ENCODE measurements around the gene RBM38.

The RBM38 gene

DNA sequence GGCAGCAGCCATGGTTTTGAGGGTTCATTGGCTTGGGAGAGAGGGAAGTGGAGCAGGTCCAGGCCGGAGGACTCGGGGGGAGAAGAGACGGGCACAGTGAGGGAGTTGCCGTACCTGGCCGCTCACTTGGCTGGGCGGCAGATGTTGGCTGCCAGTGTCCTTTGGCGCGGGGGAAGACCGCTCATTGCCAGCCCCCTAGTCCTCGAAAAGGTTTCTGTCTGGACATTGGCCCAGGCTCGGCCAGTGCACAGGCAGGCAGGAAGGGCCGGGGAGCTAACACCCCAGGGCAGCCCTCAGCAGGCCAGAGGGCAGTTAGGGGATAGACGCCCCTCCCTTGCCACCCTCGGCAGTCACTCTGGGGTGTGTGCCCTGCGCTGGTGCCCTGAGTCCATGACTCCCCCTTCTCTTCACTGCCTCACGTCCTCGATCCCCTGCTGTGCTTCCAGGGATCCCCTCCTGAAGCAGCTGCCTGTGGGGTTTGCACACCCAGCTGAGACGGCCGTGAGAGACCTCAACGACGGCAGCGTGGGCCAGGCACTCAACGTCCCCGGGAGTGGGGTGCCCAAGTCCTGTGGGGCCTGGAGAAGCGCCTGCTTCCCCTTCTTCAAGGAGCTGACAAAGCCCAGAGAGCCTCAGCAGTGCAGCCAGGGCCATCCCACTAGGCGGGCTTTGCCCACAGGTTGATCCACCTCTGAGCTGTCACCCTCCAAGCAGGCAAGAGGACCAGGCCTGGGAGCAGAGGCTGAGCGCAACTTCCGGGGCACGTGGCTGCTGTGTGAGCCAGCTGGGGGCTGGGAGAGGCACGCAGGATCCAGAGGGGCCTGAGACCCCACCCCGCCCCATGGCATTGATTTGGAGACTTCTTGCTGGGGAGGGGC is 20.4 kb downstream of the RBM38 start:
- H2AFZ ChIP-seq (ENCODE audit: low read length): no peak overlapping the region
- H3K36me3 ChIP-seq (ENCODE audit: insufficient read depth, low read length): peaks cover 40% of the 10 kb centered on the region; the same call in 1 of the 2 replicates
- no peaks in the 10 kb centered on the region for H3K4me1 ChIP-seq (ENCODE audit: insufficient read depth, low read length, poor library complexity, severe bottlenecking)
- H3K4me2 ChIP-seq (ENCODE audit: low read depth, low read length, poor library complexity, severe bottlenecking): no peak overlapping the region
- H3K9ac ChIP-seq (ENCODE audit: low read depth, low read length, poor library complexity, severe bottlenecking): no peak overlapping the region
- H3K9me3 ChIP-seq (ENCODE audit: insufficient read depth, low read depth, low read length): no peaks in the 10 kb centered on the region
- peaks cover 5% of the 10 kb centered on the region for H4K20me1 ChIP-seq (ENCODE audit: insufficient read depth, low read length, poor library complexity, severe bottlenecking)
- H3K4me3 ChIP-seq (ENCODE audit: low read length, poor library complexity, severe bottlenecking): no peak overlapping the region
- no peak for TF ChIP-seq CTCF (conservative IDR thresholded peaks at IDR 0.05; ENCODE audit: low read length)
- no peak for TF ChIP-seq EZH2phosphoT487 (IDR thresholded peaks at IDR 0.05; ENCODE audit: borderline replicate concordance)
- no peaks in the 10 kb centered on the region for H3K27me3 ChIP-seq (ENCODE audit: insufficient read depth, low read length, poor library complexity, severe bottlenecking)
- H3F3A ChIP-seq (ENCODE audit: low read depth): no peaks in the 10 kb centered on the region
- no peaks in the 10 kb centered on the region for H3K9me2 ChIP-seq (replicated peaks; ENCODE audit: low read depth, low read length)
- H3K79me2 ChIP-seq (ENCODE audit: insufficient read depth, low read length): no peaks in the 10 kb centered on the region; the same call in 1 of the 2 replicates

DNA sequence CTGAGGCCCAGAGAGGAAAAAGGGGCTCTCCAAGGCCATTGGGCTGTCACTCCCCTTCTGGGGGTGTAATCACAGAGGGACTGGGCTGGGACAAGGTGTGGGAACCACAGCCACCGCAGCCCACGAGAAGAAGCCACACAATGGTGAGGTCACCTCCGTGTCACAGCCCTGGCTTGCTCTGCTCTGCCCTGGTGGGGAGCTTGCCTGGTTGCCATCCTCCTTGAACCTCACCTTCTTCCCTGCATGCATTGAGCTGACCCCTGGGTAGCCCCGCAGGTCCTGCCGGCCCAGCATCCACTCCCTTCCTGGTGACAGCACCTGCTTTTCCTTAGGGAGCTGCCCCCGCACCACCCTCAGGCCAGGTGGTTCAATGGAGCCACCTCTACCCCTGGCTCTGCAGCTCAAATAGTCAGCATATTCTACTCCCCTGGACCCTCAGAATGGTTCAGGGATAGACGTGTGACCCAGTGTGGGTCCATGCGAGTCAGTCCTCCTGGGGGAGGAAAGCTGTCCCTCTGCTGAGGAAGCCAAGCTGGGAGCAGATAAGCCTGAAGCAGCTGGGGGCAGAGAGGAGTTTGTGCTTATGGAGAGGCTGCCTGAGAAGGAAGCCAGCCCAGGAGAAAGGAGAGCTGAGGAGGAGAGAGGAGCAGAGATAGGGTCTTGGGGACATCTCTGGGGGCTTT is 21.3 kb downstream of the RBM38 start:
- H3F3A ChIP-seq (ENCODE audit: low read depth): no peaks in the 10 kb centered on the region
- TF ChIP-seq CTCF (conservative IDR thresholded peaks at IDR 0.05; ENCODE audit: low read length) (no peak), EZH2phosphoT487 (IDR thresholded peaks at IDR 0.05; ENCODE audit: borderline replicate concordance) (no peak)
- H3K36me3 ChIP-seq (ENCODE audit: insufficient read depth, low read length): peaks cover 32% of the 10 kb centered on the region; the same call in 1 of the 2 replicates
- no peak overlapping the region for H2AFZ ChIP-seq (ENCODE audit: low read length)
- no peak overlapping the region for H3K4me2 ChIP-seq (ENCODE audit: low read depth, low read length, poor library complexity, severe bottlenecking)
- H3K9ac ChIP-seq (ENCODE audit: low read depth, low read length, poor library complexity, severe bottlenecking): no peak overlapping the region
- no peaks in the 10 kb centered on the region; the same call in 1 of the 2 replicates for H3K79me2 ChIP-seq (ENCODE audit: insufficient read depth, low read length)
- no peaks in the 10 kb centered on the region for H3K4me1 ChIP-seq (ENCODE audit: insufficient read depth, low read length, poor library complexity, severe bottlenecking)
- no peaks in the 10 kb centered on the region for H3K9me2 ChIP-seq (replicated peaks; ENCODE audit: low read depth, low read length)
- H4K20me1 ChIP-seq (ENCODE audit: insufficient read depth, low read length, poor library complexity, severe bottlenecking): peaks cover 5% of the 10 kb centered on the region
- no peaks in the 10 kb centered on the region for H3K9me3 ChIP-seq (ENCODE audit: insufficient read depth, low read depth, low read length)
- no peak overlapping the region for H3K4me3 ChIP-seq (ENCODE audit: low read length, poor library complexity, severe bottlenecking)
- no peaks in the 10 kb centered on the region for H3K27me3 ChIP-seq (ENCODE audit: insufficient read depth, low read length, poor library complexity, severe bottlenecking)

DNA sequence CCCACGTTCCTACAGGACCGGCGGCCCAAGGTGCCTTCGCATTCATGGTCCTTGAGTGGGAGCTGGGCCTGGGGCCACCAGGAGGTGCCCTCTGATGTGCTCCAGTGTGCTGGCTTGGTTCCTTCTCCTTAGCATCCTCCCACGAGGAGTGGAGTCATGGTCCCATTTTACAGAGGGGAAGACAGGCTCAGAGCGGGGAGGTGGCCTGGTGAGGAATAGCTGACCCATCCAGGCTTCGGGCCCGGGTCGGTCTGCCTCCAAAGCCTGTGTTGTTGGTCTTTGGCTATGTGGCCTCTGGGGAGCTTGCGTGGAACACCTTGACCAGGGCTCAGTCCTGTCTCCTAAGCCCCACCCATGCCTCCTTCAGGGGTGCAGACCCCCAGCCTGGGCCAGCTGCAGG is 22.8 kb downstream of the RBM38 start:
- TF ChIP-seq EZH2phosphoT487 (IDR thresholded peaks at IDR 0.05; ENCODE audit: borderline replicate concordance) (no peak), CTCF (conservative IDR thresholded peaks at IDR 0.05; ENCODE audit: low read length) (no peak)
- Histone ChIP-seq H3K9me3 (ENCODE audit: insufficient read depth, low read depth, low read length) (no peaks in the 10 kb centered on the region), H3K4me1 (ENCODE audit: insufficient read depth, low read length, poor library complexity, severe bottlenecking) (no peaks in the 10 kb centered on the region), H3F3A (ENCODE audit: low read depth) (no peaks in the 10 kb centered on the region), H3K9ac (ENCODE audit: low read depth, low read length, poor library complexity, severe bottlenecking) (no peak overlapping the region), H2AFZ (ENCODE audit: low read length) (no peak overlapping the region), H3K36me3 (ENCODE audit: insufficient read depth, low read length) (peaks cover 17% of the 10 kb centered on the region; the same call in 1 of the 2 replicates), H3K4me3 (ENCODE audit: low read length, poor library complexity, severe bottlenecking) (no peak overlapping the region), H4K20me1 (ENCODE audit: insufficient read depth, low read length, poor library complexity, severe bottlenecking) (no peaks in the 10 kb centered on the region), H3K9me2 (replicated peaks; ENCODE audit: low read depth, low read length) (no peaks in the 10 kb centered on the region), H3K4me2 (ENCODE audit: low read depth, low read length, poor library complexity, severe bottlenecking) (no peak overlapping the region), H3K79me2 (ENCODE audit: insufficient read depth, low read length) (no peaks in the 10 kb centered on the region), H3K27me3 (ENCODE audit: insufficient read depth, low read length, poor library complexity, severe bottlenecking) (no peaks in the 10 kb centered on the region)
